HG03280 (cell line): ENCODE data around the gene RCC2.

Source experiments
- ATAC-seq: cut with Tn5 transposase; IDR thresholded peaks from one replicate; pipeline ENCODE4 v1.9.1; 2021; ENCODE audit warnings: mild to moderate bottlenecking, moderate library complexity; ENCODE audit not compliant: unreplicated experiment

Gene RCC2

GRCh38 chr1:17381161-17381560, 58.3 kb downstream of the RCC2 start:
- ATAC-seq = no peak

- ATAC-seq = no peak
Measured at GRCh38 chr1:17377325-17377953, 62.0 kb downstream of the RCC2 start.

- no peak for ATAC-seq
Measured at GRCh38 chr1:17375651-17376050, 63.8 kb downstream of the RCC2 start.

GRCh38 chr1:17372955-17373354, 66.5 kb downstream of the RCC2 start:
- no peak for ATAC-seq

- ATAC-seq = no peak
Measured at GRCh38 chr1:17371896-17372295, 67.6 kb downstream of the RCC2 start, which contains the start of gene PADI6. TSS of gene PADI6 (plus strand) at chr1:17372196. CDS start at chr1:17372246, 50 bp downstream.

- ATAC-seq = no peak
Measured at GRCh38 chr1:17370618-17371017, 68.9 kb downstream of the RCC2 start.

GRCh38 chr1:17369466-17369865, 70.0 kb downstream of the RCC2 start:
- no peak for ATAC-seq

DNA sequence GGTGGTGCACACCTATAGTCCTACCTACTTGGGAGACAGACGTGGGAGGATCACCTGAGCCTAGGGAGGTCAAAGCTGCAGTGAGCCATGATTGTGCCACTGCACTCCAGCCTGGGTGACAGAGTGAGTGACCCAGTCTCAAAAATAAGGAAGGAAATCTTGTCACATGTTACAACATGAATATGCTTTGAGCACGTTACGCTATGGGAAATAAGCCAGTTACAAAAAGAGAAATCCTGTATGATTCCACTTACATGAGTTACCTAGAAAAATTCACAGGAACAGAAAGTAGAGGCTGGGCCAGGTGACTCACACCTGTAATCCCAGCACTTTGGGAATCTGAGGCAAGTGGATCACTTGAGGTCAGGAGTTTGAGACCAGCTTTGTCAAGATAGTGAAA, 74.2 kb downstream of the RCC2 start:
- ATAC-seq = no peak

- no peak for ATAC-seq
Measured at GRCh38 chr1:17363771-17364170, 75.7 kb downstream of the RCC2 start.

DNA sequence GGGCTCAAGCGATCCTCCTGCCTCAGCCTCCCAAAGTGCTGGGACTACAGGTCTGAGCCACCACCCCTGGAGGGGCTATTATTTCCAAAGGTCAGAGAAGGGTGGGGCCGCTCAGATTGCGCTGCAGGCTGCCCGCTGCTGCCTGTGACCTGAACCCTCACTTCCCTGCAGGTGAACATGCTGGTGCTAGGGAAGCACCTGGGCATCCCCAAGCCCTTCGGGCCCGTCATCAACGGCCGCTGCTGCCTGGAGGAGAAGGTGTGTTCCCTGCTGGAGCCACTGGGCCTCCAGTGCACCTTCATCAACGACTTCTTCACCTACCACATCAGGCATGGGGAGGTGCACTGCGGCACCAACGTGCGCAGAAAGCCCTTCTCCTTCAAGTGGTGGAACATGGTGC, 76.1 kb downstream of the RCC2 start:
- no peak for ATAC-seq

DNA sequence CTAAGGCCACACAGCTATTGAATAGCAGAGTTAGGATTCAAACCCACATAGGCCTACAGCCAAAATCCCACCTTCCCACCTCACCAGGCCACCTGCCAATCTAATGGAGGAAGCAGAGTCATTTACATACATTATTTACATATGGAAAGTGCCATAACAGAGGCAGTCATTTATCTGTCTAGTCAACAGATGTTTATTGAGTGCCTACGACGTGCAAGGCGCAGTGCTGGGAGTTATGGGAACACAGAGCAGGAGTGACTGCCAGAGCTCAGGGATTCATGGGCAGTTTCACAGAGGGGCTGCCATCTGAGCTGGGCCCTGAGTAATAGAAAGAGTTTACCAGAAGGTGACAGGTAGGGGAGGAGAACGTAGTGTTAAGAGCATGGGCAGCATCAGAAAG, 77.8 kb downstream of the RCC2 start:
- ATAC-seq = no peak

DNA sequence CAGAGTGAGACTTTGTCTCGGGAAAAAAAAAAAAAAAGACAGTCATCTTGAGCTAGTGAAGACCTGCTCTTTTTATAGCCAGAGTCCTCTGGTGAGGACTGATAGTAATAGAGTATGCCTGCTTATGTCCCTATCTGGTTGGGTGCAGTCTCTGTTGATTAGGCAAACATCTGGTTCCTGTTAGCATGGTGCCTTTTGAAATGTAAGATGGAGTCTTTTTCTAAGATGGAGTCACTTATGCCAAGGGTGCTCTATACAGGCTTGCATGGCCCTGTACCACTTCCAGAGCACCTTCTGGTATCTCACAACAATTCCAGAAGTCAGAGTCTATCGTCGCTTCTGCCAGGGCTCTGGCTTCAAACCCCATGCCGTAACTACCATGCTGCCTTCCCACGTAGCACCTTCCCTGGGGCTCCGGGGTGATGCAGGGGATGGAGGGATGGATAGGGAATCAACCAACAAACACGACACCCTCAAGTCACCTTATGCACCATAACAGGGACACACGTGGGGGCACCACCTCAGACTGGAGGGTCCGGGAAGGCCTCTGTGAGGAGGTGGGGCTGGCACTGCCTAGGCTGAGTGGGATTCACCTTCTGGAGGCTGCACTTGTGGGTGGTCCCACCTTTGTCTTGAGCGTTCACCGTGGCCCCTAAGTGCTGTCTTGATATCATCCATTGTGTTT, 79.1 kb downstream of the RCC2 start:
- ATAC-seq = no peak

GRCh38 chr1:17359808-17360207, 79.7 kb downstream of the RCC2 start:
- ATAC-seq = no peak

DNA sequence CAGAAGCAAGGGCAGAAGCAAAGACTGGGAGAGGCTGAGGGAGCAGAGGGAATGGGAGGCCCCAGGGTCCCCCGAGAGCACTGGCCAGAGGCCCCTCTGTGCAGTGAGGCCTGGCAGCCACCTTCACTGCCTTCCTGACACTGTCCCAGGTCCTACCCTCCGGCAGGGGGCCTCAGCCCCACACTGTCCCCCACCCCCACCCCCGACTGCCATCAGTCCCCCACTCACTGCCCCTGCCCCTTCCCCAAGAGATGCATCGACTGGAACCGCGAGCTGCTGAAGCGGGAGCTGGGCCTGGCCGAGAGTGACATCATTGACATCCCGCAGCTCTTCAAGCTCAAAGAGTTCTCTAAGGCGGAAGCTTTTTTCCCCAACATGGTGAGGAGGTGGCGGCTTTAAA, 80.4 kb downstream of the RCC2 start:
- no peak for ATAC-seq

DNA sequence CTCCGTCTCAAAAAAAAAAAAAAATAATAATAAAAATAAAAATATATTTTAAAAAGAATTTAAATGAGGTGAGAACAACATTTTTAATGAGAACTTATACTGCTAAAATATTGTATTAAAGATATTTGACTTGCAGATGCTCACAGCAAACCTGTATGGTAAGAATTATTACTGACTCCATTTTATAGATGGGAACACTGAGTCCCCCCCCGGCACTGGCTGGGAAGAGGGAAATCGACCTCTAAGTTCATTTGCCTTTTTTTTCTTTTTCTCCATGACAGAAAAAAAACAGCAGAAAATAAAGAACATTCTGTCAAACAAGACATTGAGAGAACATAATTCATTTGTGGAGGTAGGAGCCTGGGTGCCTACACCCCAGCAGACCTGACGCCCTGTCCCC, 80.9 kb downstream of the RCC2 start:
- ATAC-seq = no peak
